Uterus (tissue), 4 donors: ENCODE measurements around the gene CSNK1E. TPM values are rescaled to one million over a fixed set of nuclear protein-coding genes. Genes with fewer than 3 reads are reported as not detected.

Experiments used
- DNase-seq, 2 donors: peaks; one replicate each; pipeline ENCODE4 v3.0.0-alpha.2; 2019 to 2020
- H3K27ac ChIP-seq, 2 donors: fragments of 200-600 bp; sonication (generic); 1 replicate in 1 of 2; 2 replicates in 1 of 2; pipeline ENCODE4 v1.5.1; 2016 to 2018
- H3K27me3 ChIP-seq, 2 donors: fragments of 200-600 bp; sonication (generic); one replicate each; pipeline ENCODE4 v1.5.1; 2018 to 2019; ENCODE audit warnings: control low read depth in 1 of 2
- H3K36me3 ChIP-seq, 2 donors: fragments of 200-600 bp; sonication (generic); one replicate each; pipeline ENCODE4 v1.5.1; 2019; ENCODE audit warnings: control low read depth in 1 of 2
- H3K4me1 ChIP-seq, 2 donors: fragments of 200-600 bp; sonication (generic); one replicate each; pipeline ENCODE4 v1.5.1; 2018 to 2019; ENCODE audit warnings: control low read depth in 1 of 2
- H3K4me3 ChIP-seq, 2 donors: fragments of 200-600 bp; sonication (generic); 1 replicate in 1 of 2; 2 replicates in 1 of 2; pipeline ENCODE4 v1.5.1; 2018 to 2019; ENCODE audit warnings: mild to moderate bottlenecking in 1 of 2
- H3K9me3 ChIP-seq, 2 donors: fragments of 200-600 bp; sonication (generic); one replicate each; pipeline ENCODE4 v1.5.1; 2019; ENCODE audit warnings: control low read depth in 1 of 2
- POLR2A ChIP-seq, 2 donors: fragments of 450-650 bp; IDR thresholded peaks; one replicate each; pipeline ENCODE4 v1.6.1; 2016; ENCODE audit warnings: antibody characterized with exemption in 2 of 2, mild to moderate bottlenecking in 1 of 2, moderate library complexity in 1 of 2
- intact Hi-C: fragments of 100-400 bp; cut with DNase I; formaldehyde crosslinking; loops from one replicate; pipeline ENCODE4 v1.15.1; 2023; ENCODE audit warnings: low total_unique reads
- total RNA-seq, 4 donors: library from RNA; depleted of rRNA in 3 of 4; stranded (reverse); fragments of >200 nt in 3 of 4; gene quantifications; one replicate each; pipeline versions ENCODE4 v1.1.0 to v1.2.4, GENCODE V29; 2014 to 2023
- TF ChIP-seq, protein P1 (sequence below), 4 experiments: fragments of 200-600 bp in 2 of 4; fragments of 450-650 bp in 2 of 4; sonication (generic) in 2 of 4; IDR thresholded peaks; one replicate each; pipeline ENCODE4 v1.5.1; 2016 to 2019; ENCODE audit warnings: antibody characterized with exemption in 4 of 4, mild to moderate bottlenecking in 2 of 4, moderate library complexity in 1 of 4
- donor health status: DM: yes; HTN: yes; CAD: no.

CSNK1E gene
- total RNA-seq, 4 donors from 2014 or later, result 22.1 to 171 (median 100) TPM

DNA sequence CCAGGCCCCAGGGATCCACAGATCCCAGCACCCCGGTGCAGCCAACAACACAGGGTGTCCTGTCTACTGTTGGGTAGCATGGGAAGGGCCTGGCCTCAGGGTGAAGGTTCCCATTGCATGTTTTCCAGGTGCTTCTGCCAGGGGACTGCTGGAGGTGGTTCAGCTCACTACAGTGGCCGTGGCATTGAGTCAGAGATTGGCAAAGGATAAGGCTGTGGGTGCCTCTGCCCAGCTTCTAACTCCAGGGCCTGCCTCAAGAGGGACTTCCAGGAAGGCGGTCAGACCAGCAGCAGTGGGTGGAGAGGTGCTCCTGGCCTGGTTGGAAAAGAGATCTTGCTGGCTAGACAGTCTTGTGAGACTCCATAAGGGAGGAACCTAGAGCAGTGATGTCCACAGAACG is 20.9 kb downstream of the CSNK1E start:
- no peaks in the 10 kb centered on the region for H3K9me3 ChIP-seq
- H3K27me3 ChIP-seq, result no peaks in the 10 kb centered on the region
- no peaks in the 10 kb centered on the region for H3K36me3 ChIP-seq
- intact Hi-C loops, result no loop called here
- TF ChIP-seq, protein P1, sequence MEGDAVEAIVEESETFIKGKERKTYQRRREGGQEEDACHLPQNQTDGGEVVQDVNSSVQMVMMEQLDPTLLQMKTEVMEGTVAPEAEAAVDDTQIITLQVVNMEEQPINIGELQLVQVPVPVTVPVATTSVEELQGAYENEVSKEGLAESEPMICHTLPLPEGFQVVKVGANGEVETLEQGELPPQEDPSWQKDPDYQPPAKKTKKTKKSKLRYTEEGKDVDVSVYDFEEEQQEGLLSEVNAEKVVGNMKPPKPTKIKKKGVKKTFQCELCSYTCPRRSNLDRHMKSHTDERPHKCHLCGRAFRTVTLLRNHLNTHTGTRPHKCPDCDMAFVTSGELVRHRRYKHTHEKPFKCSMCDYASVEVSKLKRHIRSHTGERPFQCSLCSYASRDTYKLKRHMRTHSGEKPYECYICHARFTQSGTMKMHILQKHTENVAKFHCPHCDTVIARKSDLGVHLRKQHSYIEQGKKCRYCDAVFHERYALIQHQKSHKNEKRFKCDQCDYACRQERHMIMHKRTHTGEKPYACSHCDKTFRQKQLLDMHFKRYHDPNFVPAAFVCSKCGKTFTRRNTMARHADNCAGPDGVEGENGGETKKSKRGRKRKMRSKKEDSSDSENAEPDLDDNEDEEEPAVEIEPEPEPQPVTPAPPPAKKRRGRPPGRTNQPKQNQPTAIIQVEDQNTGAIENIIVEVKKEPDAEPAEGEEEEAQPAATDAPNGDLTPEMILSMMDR (IDR thresholded peaks at IDR 0.05), result no peak
- no peak for TF ChIP-seq POLR2A (IDR thresholded peaks at IDR 0.05)
- H3K27ac ChIP-seq, result no peak overlapping the region
- DNase-seq, result no peak
- no peaks in the 10 kb centered on the region for H3K4me1 ChIP-seq
- H3K4me3 ChIP-seq, result no peak overlapping the region

DNA sequence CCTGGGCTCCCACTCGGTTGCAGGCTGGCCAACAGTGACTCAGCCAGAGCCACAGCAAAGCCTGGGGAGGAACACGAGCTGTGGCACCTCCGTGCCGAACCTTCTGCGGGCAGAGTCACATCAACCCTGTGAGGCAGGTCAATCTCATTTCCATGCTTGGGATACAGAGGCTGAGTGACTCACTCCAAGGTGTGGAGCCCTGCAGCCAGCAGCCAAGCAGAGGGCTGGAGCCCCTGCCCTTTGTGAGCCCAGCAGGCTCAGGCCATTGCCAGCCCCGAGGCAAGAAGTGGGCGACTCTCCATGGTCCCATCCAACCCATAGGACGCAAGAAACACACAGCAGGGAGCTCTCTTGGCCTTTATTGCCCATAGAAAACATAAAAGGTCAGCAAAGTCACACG is 21.4 kb downstream of the CSNK1E start:
- no peak for DNase-seq
- peak overlapping the region; percentile 49 to 74 for H3K27ac ChIP-seq
- intact Hi-C loops, result no loop called here
- H3K4me3 ChIP-seq, result no peak overlapping the region
- no peak for TF ChIP-seq POLR2A (IDR thresholded peaks at IDR 0.05)
- TF ChIP-seq, protein P1 (IDR thresholded peaks at IDR 0.05), result no peak
- H3K27me3 ChIP-seq, result no peaks in the 10 kb centered on the region
- H3K36me3 ChIP-seq, result no peaks in the 10 kb centered on the region
- no peaks in the 10 kb centered on the region for H3K4me1 ChIP-seq
- no peaks in the 10 kb centered on the region for H3K9me3 ChIP-seq

DNA sequence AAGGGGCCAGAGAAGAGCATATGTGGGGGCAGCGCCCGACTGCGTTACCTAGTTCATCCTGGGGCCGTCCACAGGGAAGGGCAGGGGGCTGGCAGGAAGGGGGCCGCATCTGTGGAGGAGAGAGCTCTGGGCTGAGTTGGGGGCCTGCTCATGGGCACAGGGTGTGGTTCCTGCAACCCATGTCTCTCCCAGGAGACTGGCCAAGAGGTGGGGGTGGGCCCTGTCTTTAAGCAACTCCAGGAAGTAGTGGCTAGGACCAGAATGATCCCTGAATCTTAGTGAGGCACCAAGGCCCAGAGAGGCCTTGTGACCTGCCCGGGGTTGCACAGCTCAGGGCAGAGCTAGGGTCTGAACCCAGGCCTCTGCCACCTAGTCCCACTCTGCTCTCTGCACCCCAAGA is 21.9 kb downstream of the CSNK1E start:
- Histone ChIP-seq H3K36me3 (no peaks in the 10 kb centered on the region), H3K27ac (peak overlapping the region; percentile 49 to 74), H3K4me3 (no peak overlapping the region), H3K27me3 (no peaks in the 10 kb centered on the region), H3K4me1 (no peaks in the 10 kb centered on the region), H3K9me3 (no peaks in the 10 kb centered on the region)
- intact Hi-C loops, result no loop called here
- no peak for TF ChIP-seq POLR2A (IDR thresholded peaks at IDR 0.05)
- TF ChIP-seq, protein P1 (IDR thresholded peaks at IDR 0.05), result no peak
- DNase-seq, result no peak

DNA sequence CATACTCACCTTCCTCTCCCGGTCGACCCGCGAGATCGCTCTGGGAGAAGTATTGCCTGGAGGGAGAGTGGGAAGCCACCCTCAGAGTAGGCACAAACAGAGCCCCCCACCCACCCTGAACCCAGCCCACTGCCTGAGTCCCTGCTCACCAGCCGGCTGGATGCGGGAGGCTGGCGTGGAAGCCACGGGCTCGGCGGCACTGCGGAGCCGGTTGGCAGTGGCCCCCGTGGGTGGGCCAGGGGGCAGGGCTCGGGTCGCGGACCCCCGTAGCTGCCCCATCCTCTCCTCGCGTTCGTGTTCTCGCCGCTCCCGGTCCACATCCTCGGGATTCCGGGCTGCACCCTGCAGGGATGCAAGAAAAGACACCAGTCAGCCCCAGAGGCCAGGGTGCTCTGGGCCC is 23.0 kb downstream of the CSNK1E start:
- TF ChIP-seq POLR2A (IDR thresholded peaks at IDR 0.05), result no peak
- TF ChIP-seq, protein P1 (IDR thresholded peaks at IDR 0.05), result no peak
- Histone ChIP-seq H3K27me3 (no peaks in the 10 kb centered on the region), H3K4me1 (no peaks in the 10 kb centered on the region), H3K36me3 (no peaks in the 10 kb centered on the region), H3K27ac (peak overlapping the region; percentile 49 to 74), H3K4me3 (no peak overlapping the region), H3K9me3 (no peaks in the 10 kb centered on the region)
- intact Hi-C loops, result no loop called here
- DNase-seq, result no peak

DNA sequence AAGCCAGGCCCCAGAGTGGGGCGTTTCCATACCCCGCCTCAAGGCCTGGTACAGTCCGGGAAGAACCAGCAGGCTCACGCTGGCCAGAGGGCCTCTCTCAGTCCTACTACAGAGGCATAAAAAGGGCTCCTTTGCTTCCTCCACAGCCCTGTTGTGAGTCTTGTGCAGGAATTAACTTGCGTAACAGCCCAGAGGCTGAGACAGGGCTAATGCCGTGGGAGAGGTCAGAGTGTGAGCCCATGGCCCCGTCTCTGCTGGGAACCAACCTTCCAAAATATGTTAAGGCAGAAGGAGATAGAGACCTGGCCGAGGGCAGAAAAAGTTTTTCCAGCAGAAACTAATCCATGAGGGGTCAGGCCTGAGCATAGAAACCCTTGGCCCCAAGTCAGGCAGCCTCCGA is 24.5 kb downstream of the CSNK1E start:
- Histone ChIP-seq H3K27me3 (no peaks in the 10 kb centered on the region), H3K4me1 (no peaks in the 10 kb centered on the region), H3K9me3 (no peaks in the 10 kb centered on the region), H3K27ac (peak overlapping the region; percentile 49 to 74), H3K36me3 (no peaks in the 10 kb centered on the region), H3K4me3 (no peak overlapping the region)
- DNase-seq, result no peak
- intact Hi-C loops, result no loop called here
- TF ChIP-seq, protein P1 (IDR thresholded peaks at IDR 0.05), result no peak
- no peak for TF ChIP-seq POLR2A (IDR thresholded peaks at IDR 0.05)
